Astrocyte of the cerebellum (primary cell): Measurements from ENCODE around the gene DDX20.
A peak's percentile ranks its signal among the peaks of the same experiment; 100 is the strongest.
"Not testable (repeated sequence)": the region's sequence is repeated elsewhere in the genome, so short reads cannot be mapped to it uniquely, and the experiment has no call there.

Source experiments
- DNase-seq: peaks from one replicate; pipeline ENCODE4 v3.0.0-alpha.2; 2011; ENCODE audit warnings: low read depth
- H3K4me3 ChIP-seq: 2 replicates; pipeline ENCODE4 v1.5.1; 2011; ENCODE audit warnings: mild to moderate bottlenecking, low read depth, low read length, moderate library complexity
- CTCF ChIP-seq: IDR thresholded peaks from 2 replicates; pipeline ENCODE4 v1.5.1; 2012; ENCODE audit warnings: low read length, low read depth, moderate library complexity, mild to moderate bottlenecking; ENCODE audit errors: missing control alignments
- in situ Hi-C: cut with HindIII; loops from 2 replicates; pipeline ENCODE4 v1.10.0; 2017; ENCODE audit warnings: low sequenced_read_pairs

The DDX20 gene

GRCh38 chr1:111739925-111740765 is 15.6 kb upstream of the DDX20 start:
- TF ChIP-seq CTCF: peak; percentile 10
- peak; percentile 53 for DNase-seq
- in situ Hi-C loops: no loop called here
- peak overlapping the region; percentile 49 for H3K4me3 ChIP-seq

GRCh38 chr1:111742292-111742691 is 13.4 kb upstream of the DDX20 start:
- in situ Hi-C loops, H3K4me3 ChIP-seq, DNase-seq: not testable (repeated sequence)

GRCh38 chr1:111742938-111743549 is 12.7 kb upstream of the DDX20 start:
- TF ChIP-seq CTCF: no peak
- H3K4me3 ChIP-seq: no peak overlapping the region
- in situ Hi-C loops: no loop called here
- DNase-seq: no peak

- in situ Hi-C loops: no loop called here
- H3K4me3 ChIP-seq: no peak overlapping the region
- TF ChIP-seq CTCF: no peak
- DNase-seq: no peak
These were observed 12.0 kb upstream of the DDX20 start for GRCh38 chr1:111743679-111744101.

- TF ChIP-seq CTCF: no peak
- no peak overlapping the region for H3K4me3 ChIP-seq
- DNase-seq: no peak
- in situ Hi-C loops: no loop called here
These were observed 9.8 kb upstream of the DDX20 start for GRCh38 chr1:111745675-111746613.

- DNase-seq: no peak
- H3K4me3 ChIP-seq: no peak overlapping the region
- in situ Hi-C loops: no loop called here
- TF ChIP-seq CTCF: no peak
These were observed 9.1 kb upstream of the DDX20 start for GRCh38 chr1:111746614-111746999.
